NCI-H2107 treated with DMSO at 0.1 percent for 48 hours (cell line): ENCODE results near the gene IMMP2L.
"Not testable (repeated sequence)": the region's sequence is repeated elsewhere in the genome, so short reads cannot be mapped to it uniquely, and the experiment has no call there.

Experiments
- DNase-seq: peaks from one replicate; lab custom pipeline; 2025; ENCODE audit not compliant: unreplicated experiment; lab: John Stamatoyannopoulos, UW

Gene IMMP2L

DNA sequence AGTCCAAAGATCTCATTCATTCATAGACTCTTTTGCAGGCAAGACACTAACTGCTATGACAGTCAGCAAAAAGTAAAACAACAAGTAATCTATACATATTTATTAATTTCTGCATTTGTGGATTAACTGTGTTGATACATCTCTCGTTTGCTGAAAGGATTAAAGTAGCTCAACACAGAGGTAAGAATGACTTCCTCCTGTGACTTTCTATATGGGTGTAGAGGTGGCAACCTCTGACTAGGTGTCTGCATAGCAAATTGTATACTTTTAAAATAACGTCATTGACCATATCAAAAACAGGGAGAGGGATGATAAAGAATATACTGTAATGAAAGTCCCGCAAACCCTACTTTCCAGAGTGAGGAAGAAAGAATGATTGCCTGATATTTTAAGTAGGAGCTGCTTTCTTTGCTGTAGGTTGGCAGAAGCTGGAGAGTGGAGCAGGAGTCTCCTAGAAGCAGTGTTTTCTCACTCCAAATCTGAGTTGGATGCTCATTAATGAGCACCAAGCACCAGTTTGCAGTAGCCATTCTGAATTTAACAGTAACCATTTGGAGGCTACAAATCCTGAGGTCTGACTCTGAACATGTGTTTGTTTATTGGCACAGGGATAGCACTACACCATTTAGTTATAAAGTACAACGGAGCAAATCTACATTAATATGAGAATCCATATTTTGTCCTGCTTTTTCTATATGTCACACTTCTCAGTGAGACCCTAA is 480.6 kb downstream of the IMMP2L start:
- no peak for DNase-seq

DNA sequence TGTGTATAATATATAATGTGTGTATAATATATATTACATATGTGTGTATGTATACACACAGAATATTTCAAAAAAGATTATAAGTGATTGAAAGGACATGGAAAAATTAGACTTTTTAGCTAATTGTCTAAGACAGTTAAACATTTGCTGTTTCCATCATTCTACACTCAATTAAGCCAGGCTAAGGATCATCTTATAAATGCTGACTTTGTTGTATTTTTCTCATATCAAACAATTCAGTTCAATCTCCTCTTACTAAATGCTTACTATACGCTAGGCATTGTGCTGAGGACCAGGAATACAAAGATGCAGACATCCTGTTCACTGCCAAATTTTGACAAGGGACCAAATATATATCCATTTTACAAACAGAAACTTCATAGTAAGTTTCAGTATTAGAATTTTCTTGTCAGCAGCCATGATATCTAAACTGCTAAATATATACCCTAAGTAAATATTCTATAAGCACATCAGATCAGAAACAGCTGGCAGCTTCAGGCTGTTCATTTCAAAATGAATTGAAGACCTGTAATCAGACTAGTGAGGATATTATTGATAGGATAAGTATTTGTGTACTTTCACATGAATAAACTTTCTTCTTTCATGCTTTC is 481.7 kb downstream of the IMMP2L start:
- no peak for DNase-seq

DNA sequence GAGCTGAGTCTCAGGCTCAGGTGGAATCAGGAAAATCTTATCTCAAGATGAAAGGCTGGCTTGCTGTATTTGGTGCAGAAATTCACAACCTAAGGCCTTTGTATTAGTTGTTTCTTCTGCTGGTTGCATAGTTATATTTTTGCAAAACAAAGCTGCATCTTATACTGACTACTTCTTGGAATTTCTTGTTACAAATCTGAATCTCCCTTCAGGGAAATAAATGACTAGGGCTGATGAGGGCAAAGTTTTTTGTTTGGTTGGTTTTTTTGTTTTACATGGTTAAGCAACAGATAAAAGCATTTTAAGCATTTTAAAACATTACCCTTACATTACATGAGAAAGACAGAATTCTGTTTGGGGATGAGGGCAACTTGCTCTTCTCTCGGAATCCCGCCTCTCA is 485.3 kb downstream of the IMMP2L start:
- DNase-seq = no peak

DNA sequence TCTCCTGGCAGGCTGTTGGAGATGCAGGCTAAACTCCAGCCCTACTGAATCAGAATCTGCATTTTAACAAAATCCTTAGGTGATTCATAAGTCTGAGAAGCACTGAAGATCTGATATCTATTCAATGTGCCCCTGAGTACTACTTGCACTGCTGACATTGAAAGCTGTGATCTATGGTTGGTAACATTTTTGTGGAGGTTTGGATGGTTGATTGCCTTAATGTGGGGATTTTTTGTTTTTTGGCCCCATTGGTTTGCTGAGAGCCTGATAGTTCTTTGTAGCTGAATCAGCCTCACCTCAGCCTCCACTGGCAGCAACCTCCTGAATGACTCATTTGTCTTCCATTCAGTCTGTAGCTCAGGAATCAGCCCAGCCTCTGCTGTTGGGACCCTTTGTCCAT is 486.1 kb downstream of the IMMP2L start:
- DNase-seq = no peak

DNA sequence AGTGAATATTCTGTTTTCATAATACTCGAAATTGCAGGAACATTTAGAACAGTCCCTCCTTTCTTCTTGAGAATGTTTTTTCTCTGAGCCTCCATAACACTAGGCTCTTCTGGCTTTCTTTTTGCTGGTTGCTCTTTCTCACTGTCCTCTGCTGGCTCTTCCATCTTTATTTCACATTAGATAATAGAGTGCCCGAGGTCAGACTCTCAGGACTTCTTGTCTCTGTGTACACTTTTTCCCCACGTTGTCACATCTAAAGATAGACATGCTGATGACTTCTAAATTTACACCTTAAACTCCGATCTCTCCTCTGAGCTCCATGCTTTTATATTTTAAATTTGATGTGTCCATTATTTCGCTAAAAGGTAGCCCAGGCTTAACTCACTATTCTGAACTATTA is 486.8 kb downstream of the IMMP2L start:
- no peak for DNase-seq

DNA sequence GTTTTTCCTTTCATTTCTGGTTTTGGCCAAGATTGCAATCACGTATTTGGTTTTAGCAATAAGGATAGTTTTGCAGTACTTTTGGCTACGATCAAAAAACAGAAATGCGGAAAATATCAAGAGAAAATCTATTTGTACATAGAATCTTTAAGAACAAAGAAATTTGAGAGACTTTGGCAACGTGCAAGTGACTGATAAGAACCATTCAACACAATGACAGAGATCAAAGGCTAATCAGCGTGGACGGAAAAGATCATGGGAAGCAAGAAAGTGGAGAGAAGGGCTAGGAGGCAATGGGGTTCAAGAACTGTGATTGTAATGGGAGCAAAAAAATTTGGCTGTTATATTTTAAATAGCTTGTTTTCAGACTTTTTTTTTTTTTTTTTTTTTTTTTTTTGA is 487.5 kb downstream of the IMMP2L start:
- no peak for DNase-seq

DNA sequence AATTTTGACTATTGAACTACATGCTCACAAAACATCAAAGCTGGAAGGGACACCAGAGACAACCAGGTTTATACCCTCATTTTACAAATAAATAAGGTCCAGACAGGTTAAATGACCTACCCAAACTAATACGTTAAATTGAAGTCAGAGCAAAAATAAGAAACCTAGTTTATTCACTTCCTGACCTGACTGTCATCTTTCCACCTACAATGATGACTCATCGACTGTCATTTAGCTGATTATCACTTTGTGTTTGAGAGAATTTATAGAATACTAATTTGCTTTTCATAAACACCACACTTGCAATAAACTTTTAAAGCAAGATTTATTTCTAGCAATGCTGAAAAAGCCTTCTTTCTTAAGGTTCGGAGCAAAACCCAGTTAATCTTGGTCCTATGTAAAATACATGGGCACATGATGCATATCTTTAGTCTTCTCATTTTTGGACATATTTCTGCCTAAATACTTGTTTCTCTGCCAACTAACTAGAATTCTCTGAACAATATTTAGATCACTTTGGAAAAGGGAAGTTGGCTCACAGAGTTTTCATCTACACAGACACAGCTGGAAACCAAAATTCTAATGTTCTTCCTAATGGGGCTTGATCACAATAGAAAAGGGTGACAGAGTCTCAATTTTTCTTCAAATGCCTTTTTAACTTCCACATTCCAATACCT is 488.1 kb downstream of the IMMP2L start:
- DNase-seq = no peak

DNA sequence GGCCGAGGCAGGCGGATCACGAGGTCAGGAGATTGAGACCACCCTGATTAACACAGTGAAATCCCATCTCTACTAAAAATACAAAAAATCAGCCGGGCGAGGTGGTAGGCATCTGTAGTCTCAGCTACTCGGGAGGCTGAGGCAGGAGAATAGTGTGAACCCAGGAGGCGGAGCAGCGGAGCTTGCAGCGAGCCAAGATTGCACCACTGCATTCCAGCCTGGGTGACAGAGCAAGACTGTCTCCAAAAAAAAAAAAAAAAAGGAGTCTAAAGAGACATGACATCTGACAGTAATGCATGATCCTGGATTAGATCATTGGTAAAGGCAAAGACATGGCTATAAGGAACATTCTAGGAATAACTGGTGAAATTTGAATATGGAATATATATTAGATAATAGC is 489.6 kb downstream of the IMMP2L start:
- DNase-seq = not testable (repeated sequence)

DNA sequence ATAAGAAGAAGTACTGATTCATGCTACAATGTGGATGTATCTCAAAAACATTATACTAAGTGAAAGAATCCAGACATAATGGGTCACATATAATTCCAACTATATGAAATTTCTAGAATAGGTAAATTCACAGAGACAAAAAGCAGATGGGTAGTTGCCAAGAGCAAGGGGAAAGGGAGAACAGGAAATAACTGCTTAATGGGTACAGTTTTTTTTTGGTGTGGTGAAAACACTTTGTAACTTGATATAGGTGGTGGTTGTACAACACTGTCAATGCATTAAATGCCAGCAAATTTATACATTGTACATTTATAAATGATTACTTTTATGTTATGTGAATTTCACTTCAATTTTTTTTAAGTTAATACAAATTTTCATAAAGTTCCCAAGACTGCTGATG is 490.7 kb downstream of the IMMP2L start:
- no peak for DNase-seq

DNA sequence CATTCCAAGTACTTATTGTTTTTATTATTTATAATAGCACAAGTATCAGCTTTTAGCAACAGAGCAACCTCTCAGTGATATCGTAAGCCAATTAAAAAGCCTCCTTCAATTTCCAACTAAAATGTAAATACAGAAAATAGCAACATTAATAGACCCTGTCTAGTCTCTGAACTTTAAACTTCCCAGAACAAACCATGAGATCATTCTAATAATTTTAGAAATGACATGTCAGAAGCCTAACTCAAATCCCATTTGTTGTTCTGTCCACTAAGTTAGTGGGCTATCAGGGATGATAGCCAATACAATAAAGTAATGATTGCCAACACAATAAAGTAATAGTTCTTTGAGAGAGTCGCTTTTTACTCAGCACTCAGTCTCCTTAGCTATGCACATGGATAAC is 493.7 kb downstream of the IMMP2L start:
- DNase-seq = no peak

DNA sequence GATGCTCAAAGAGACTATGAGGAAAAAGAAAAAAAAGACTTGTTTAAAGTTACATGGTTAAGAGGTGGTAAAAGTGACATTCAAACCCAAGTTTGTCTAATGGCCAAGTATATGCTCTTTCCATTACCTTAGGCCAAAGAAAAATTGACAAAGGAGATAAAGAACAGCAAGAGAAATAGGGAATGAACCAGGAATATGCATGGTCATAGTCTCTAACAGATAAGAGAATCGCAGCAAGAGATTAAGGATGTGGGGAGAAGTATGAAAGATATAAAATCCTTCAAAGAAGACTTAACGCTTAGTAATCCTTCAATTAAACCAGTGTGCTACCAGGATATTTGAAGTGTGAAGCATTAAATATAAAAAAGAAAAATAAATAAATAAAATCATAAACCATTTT is 494.6 kb downstream of the IMMP2L start:
- no peak for DNase-seq

DNA sequence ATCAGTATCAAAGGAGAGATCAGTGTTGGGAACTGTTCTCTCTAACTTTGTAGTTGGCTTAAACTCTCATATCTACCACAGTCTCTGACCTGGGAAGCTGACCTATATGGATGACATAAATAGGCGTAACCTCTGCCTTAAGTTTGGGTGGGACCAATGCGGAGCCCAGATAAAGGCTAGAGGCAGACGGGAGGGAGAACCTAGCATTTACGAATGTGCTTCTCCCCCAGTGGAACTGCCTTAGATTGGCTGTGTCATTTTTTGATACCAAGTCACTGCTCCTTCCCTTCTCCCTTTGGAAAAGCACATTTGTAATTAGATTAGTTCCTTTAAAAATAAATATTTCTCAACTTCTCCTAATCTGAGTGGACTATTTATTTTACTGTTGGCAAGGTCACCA is 495.0 kb downstream of the IMMP2L start:
- DNase-seq = no peak

DNA sequence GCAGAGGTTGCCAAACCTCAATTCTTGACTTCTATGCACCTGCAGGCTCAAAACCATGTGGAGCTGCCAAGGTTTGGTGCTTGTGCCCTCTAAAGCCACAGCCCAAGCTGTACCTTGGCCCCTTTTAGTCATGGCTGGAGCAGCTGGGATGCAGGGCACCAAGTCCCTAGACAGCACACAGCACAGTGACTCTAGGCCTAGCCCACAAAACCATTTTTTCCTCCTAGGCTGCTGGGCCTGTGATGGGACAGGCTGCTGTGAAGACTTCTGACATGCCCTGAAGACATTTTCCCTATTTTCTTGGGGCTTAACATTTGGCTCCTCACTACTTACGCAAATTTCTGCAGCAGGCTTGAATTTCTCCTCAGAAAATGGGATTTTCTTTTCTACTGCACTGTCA is 499.1 kb downstream of the IMMP2L start:
- no peak for DNase-seq

DNA sequence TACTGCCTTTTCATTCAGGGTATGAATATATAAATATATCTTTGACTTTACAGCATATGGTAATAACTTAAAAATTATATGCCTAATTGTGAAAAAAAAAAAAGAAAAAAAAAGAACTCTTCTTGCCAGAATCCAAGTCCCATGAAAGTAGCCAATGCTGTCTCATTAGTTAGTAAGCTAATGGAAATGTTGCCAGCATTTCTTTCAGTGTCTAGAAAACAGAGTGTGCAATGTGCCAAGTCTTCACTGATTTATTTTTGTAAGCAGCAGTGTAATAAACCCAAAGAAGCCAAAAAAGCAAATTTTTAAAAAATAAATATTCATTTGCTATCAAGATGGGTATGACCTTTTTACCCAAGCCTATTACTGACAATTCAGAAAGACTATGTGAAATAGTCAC is 502.5 kb downstream of the IMMP2L start:
- no peak for DNase-seq

DNA sequence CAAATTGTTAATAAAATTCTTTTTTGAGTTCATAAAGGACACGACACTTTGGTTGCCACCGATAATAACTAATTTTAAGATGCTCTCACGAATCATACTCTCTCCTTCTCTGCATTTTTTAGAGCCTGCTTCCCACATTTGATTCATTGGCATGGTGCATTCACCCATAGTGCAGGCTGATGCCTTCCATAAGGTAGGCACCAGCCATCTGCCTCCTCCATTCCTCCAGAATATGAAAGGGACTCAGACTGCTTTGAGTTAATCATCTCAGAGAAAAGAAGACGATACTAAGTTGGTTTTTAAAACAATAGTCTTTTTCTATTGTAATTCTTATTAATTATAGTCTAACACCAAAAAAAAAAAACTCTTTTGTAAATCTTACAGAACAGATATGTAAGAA is 505.2 kb downstream of the IMMP2L start:
- no peak for DNase-seq

DNA sequence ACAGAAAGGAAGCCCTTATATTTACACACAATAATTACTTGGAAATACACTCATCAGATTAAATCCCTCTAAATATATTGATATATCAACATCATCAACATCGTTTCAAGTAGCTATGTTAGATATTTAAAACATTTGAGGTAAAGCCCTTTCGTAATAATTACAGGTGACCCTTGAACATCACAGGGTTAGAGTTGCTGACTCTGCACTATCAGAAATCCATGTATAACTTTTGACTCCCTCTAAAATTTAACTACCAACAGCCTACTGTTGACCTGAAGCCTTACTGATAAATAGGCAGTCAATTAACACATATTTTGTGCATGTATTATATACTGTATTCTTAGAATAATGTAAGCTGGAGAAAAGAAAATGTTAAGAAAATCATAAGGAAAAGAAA is 505.9 kb downstream of the IMMP2L start:
- no peak for DNase-seq

DNA sequence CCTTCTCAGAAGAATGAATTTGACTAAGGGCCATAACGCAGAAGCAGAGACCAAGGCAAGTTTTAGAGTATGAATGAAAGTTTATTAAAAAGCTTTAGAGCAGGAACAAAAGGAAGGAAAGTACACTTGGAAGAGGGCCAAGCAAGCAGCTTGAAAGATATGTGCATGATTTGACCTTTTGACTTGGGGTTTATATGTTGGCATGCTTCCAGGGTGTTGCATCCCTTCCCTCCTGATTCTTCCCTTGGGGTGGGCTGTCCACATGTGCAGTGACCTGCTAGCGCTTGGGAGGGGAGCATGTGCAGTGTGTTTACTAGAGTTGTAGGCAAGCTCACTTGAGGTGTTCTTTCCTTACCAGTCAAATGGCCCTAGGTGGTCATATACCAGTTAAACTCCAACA is 509.3 kb downstream of the IMMP2L start:
- DNase-seq = no peak

DNA sequence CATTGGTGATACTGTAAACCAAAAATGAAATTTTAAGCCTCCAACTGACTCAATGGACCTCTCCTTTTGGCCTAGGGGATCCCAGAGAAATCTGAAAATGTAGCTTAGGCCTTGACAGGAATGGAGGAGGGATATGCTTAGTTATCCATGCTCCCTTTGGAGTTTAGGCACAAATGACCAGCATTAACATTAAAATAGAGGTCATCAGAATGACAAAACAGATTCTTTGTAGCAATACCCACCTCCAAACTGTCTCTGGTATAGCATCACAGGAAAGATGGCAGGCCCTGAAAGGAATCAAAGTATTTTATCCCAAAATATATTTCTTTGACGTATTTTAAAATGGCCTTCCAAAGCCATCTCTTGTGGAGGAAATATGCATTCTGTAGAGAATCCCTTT is 510.5 kb downstream of the IMMP2L start:
- DNase-seq = no peak

DNA sequence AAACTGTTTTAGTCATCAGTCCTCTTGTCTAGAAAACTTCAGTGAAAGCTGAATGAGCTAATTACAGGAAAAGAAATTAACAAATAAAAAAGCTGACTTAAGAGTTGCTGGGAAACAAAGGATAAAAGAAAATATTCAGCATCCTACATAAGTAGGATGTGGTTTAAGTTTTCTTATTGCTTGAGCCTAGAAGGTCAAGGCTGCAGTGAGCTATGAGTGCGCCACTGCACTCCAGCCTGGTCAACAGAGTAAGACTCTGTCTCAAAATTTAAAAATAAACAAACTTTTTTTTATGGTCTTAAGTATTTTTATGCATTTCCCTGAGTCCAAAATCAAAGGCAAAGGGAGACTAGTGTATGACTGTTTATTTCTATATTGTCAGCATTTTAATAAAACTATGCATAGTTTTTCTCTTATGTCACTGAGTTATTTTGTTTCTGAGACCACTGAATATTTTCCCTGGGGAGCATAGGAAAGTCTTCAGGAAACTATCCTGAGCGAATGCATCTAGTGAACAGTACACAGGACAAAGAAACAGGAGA is 511.3 kb downstream of the IMMP2L start:
- DNase-seq = no peak

DNA sequence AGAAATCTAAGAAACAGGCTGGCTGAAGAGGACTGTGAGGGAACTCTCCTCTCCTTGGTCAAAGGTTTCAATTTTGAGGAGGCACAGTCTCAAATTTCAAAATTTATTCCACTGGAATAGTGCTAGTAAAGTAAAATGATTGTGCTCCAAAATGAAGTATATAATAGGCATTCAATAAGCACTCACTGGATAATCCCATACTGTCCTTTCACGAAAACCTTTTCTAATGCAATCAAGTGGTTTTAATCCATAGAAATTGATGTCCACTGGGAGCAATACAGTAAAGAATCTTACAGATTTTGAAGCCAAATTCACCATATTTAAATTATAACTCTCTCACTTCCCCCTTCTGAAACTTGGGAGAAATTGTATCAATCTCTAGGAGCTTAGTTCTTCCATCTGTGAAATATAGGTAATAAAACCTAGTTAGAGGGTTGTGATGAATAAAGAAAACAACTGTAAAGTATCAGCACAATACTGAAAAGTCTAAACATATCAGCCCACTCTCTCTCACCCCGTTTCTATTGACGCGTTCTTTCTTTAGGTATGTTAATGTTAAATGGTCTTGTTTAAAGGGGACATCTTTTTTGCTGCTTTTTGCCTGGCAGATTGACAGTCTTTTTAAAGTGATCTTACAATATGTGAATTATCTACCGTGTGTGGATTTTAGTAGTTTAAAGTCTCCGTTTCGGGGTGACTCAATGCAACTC is 512.2 kb downstream of the IMMP2L start:
- no peak for DNase-seq

DNA sequence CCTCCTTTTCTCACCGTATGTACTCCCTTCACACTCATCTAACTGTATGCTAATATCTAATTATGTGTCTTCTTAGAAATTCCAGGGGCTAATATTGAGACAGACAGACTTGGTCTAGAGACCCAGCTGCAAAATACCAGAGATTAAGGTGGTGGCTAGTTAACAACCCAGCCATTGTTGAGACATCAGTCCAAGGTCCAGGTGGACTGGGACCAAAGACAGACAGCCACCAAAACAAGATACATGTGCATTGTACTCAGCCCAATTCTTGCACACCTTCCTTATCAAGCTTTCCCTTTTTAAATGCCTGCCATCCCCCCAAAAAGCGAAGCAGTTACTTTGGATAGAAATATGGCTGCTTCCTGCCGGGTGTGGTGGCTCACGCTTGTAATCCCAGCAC is 514.7 kb downstream of the IMMP2L start:
- no peak for DNase-seq

DNA sequence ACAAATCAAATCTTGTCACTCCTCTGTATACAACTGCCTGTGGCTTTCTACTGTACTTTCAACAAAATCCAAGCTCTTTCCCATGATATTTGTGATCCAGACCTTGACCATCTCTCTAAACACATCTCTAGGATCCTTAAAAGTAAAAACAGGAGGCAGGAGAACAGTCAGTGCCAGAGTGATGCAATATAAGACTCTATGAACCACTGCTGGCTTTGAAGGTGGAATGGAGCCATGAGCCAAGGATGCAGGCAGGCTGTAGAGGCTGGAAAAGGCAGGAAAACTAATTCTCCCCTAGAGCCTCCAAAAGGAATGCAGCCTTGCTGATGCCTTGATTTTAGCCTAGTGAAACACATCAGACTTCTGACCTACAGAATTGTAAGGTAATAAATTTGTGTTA is 516.8 kb downstream of the IMMP2L start:
- no peak for DNase-seq
